ENCODE measurements around the gene PPP1R27.
"Not testable (repeated sequence)": the region's sequence is repeated elsewhere in the genome, so short reads cannot be mapped to it uniquely, and the experiment has no call there.

PPP1R27 gene

GRCh38 chr17:81840059-81840458 lies 5.2 kb upstream of the PPP1R27 start:
- H3K27me3 Mint-ChIP-seq, H3K4me1 Mint-ChIP-seq, CTCF ChIA-PET, DNase-seq, H3K27ac Mint-ChIP-seq, H3K4me3 Mint-ChIP-seq, H3K9me3 Mint-ChIP-seq: not testable (repeated sequence)
- peaks cover 15% of the 10 kb centered on the region for H3K36me3 Mint-ChIP-seq

- no peak overlapping the region for H3K27ac Mint-ChIP-seq
- CTCF ChIA-PET: interaction anchor here (0.6 kb wide), 1 partner anchor 157 kb away, joined by 3 read pairs; no protein-coding TSS in a partner anchor
- H3K9me3 Mint-ChIP-seq: no peaks in the 10 kb centered on the region
- H3K4me3 Mint-ChIP-seq: no peak overlapping the region
- no peaks in the 10 kb centered on the region for H3K4me1 Mint-ChIP-seq
- DNase-seq: no peak
- H3K36me3 Mint-ChIP-seq: peaks cover 9% of the 10 kb centered on the region
- H3K27me3 Mint-ChIP-seq: no peaks in the 10 kb centered on the region
These were observed 4.5 kb upstream of the PPP1R27 start for GRCh38 chr17:81839301-81839700.

GRCh38 chr17:81838753-81839255 lies 4.0 kb upstream of the PPP1R27 start:
- Mint-ChIP-seq H3K27me3 (no peaks in the 10 kb centered on the region), H3K4me3 (no peak overlapping the region), H3K9me3 (no peaks in the 10 kb centered on the region), H3K4me1 (peaks cover 4% of the 10 kb centered on the region), H3K36me3 (peaks cover 6% of the 10 kb centered on the region), H3K27ac (no peak overlapping the region)
- DNase-seq: no peak
- CTCF ChIA-PET: interaction anchor here (0.6 kb wide), 1 partner anchor 157 kb away, joined by 3 read pairs; no protein-coding TSS in a partner anchor

GRCh38 chr17:81837641-81838040 lies 2.8 kb upstream of the PPP1R27 start:
- CTCF ChIA-PET: no interaction called here
- H3K9me3 Mint-ChIP-seq: no peaks in the 10 kb centered on the region
- H3K4me3 Mint-ChIP-seq: no peak overlapping the region
- H3K36me3 Mint-ChIP-seq: no peaks in the 10 kb centered on the region
- H3K27ac Mint-ChIP-seq: no peak overlapping the region
- no peak for DNase-seq
- peaks cover 7% of the 10 kb centered on the region for H3K4me1 Mint-ChIP-seq
- no peaks in the 10 kb centered on the region for H3K27me3 Mint-ChIP-seq

- Mint-ChIP-seq H3K4me1 (peaks cover 24% of the 10 kb centered on the region), H3K9me3 (no peaks in the 10 kb centered on the region), H3K36me3 (no peaks in the 10 kb centered on the region), H3K27ac (peak overlapping the region; percentile 84), H3K4me3 (peak overlapping the region; percentile 72), H3K27me3 (no peaks in the 10 kb centered on the region)
- CTCF ChIA-PET: no interaction called here
- no peak for DNase-seq
These were observed 674 bp downstream of the PPP1R27 start for GRCh38 chr17:81833921-81834830.

GRCh38 chr17:81833160-81833920 lies 1.5 kb downstream of the PPP1R27 start, which contains the start of gene MCRIP1:
MCRIP1 (minus strand) TSS chr17:81833291; CDS start chr17:81824506, 8,785 bp downstream.
- DNase-seq: peak; percentile 96
- Mint-ChIP-seq H3K36me3 (no peaks in the 10 kb centered on the region), H3K4me3 (peak within 1 kb of the TSS; percentile 87), H3K4me1 (peaks cover 26% of the 10 kb centered on the region), H3K27me3 (no peaks in the 10 kb centered on the region), H3K27ac (peak within 1 kb of the TSS; percentile 94), H3K9me3 (no peaks in the 10 kb centered on the region)
- CTCF ChIA-PET: no interaction called here

GRCh38 chr17:81832608-81833159 lies 2.2 kb downstream of the PPP1R27 start:
- H3K27me3 Mint-ChIP-seq: no peaks in the 10 kb centered on the region
- H3K9me3 Mint-ChIP-seq: no peaks in the 10 kb centered on the region
- peak overlapping the region; percentile 94 for H3K27ac Mint-ChIP-seq
- peak overlapping the region; percentile 87 for H3K4me3 Mint-ChIP-seq
- no peaks in the 10 kb centered on the region for H3K36me3 Mint-ChIP-seq
- H3K4me1 Mint-ChIP-seq: peaks cover 27% of the 10 kb centered on the region
- CTCF ChIA-PET: no interaction called here
- no peak for DNase-seq

- Mint-ChIP-seq H3K4me3 (peak overlapping the region; percentile 87), H3K27me3 (no peaks in the 10 kb centered on the region), H3K9me3 (no peaks in the 10 kb centered on the region), H3K36me3 (no peaks in the 10 kb centered on the region), H3K4me1 (peaks cover 27% of the 10 kb centered on the region), H3K27ac (peak overlapping the region; percentile 94)
- DNase-seq: peak; percentile 74
- CTCF ChIA-PET: no interaction called here
These were observed 2.8 kb downstream of the PPP1R27 start for GRCh38 chr17:81831957-81832607.

- no peaks in the 10 kb centered on the region for H3K27me3 Mint-ChIP-seq
- no peaks in the 10 kb centered on the region for H3K36me3 Mint-ChIP-seq
- H3K9me3 Mint-ChIP-seq: no peaks in the 10 kb centered on the region
- peak overlapping the region; percentile 87 for H3K4me3 Mint-ChIP-seq
- peaks cover 27% of the 10 kb centered on the region for H3K4me1 Mint-ChIP-seq
- H3K27ac Mint-ChIP-seq: peak overlapping the region; percentile 94
- CTCF ChIA-PET: no interaction called here
- no peak for DNase-seq
These were observed 3.3 kb downstream of the PPP1R27 start for GRCh38 chr17:81831563-81831956.

GRCh38 chr17:81829858-81830257 lies 5.0 kb downstream of the PPP1R27 start:
- H3K4me1 Mint-ChIP-seq: peaks cover 29% of the 10 kb centered on the region
- CTCF ChIA-PET: no interaction called here
- no peak for DNase-seq
- H3K9me3 Mint-ChIP-seq: no peaks in the 10 kb centered on the region
- H3K4me3 Mint-ChIP-seq: no peak overlapping the region
- no peaks in the 10 kb centered on the region for H3K36me3 Mint-ChIP-seq
- no peaks in the 10 kb centered on the region for H3K27me3 Mint-ChIP-seq
- H3K27ac Mint-ChIP-seq: no peak overlapping the region

- no peak overlapping the region for H3K27ac Mint-ChIP-seq
- no peak for DNase-seq
These were observed 6.2 kb downstream of the PPP1R27 start for GRCh38 chr17:81828656-81829055.

GRCh38 chr17:81825841-81826466 lies 8.9 kb downstream of the PPP1R27 start:
- CTCF ChIA-PET: no interaction called here
- H3K27me3 Mint-ChIP-seq: no peaks in the 10 kb centered on the region
- peaks cover 19% of the 10 kb centered on the region for H3K4me1 Mint-ChIP-seq
- H3K36me3 Mint-ChIP-seq: peaks cover 3% of the 10 kb centered on the region
- DNase-seq: no peak
- no peaks in the 10 kb centered on the region for H3K9me3 Mint-ChIP-seq
- H3K27ac Mint-ChIP-seq: no peak overlapping the region
- no peak overlapping the region for H3K4me3 Mint-ChIP-seq

More at GRCh38 chr17:81828656-81829055, 6.2 kb downstream of the PPP1R27 start:
- no peaks in the 10 kb centered on the region for H3K27me3 Mint-ChIP-seq
- CTCF ChIA-PET: no interaction called here
- peaks cover 25% of the 10 kb centered on the region for H3K4me1 Mint-ChIP-seq
- H3K36me3 Mint-ChIP-seq: no peaks in the 10 kb centered on the region
- no peaks in the 10 kb centered on the region for H3K9me3 Mint-ChIP-seq
- no peak overlapping the region for H3K4me3 Mint-ChIP-seq

GRCh38 chr17:81824595-81824994 lies 10.3 kb downstream of the PPP1R27 start:
- Mint-ChIP-seq H3K4me3 (no peak overlapping the region), H3K27me3 (no peaks in the 10 kb centered on the region), H3K4me1 (peaks cover 17% of the 10 kb centered on the region), H3K27ac (no peak overlapping the region), H3K36me3 (peaks cover 3% of the 10 kb centered on the region), H3K9me3 (no peaks in the 10 kb centered on the region)
- CTCF ChIA-PET: no interaction called here
- no peak for DNase-seq
